ENCODE results near the gene AKR1B15.

DNA sequence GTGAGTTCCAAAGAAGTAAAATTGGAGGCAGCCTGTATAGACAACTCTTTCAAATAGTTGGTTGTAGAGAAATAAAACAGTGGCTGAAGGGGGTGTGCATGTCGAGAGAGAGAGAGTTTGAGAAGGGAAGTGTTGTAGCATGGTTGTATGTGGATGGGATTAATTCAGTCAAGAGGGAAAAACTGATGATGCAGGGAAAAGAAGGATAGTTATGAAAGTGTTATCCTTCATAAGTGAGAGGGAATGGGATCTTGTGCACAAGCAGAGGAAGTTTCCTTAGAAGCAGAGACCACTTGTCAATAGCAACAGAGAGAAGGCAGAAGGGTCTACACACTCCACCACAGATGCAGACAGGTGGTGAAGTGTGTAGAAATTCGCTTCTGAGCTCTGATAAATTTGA lies 67.7 kb downstream of the AKR1B15 start:
- TF ChIP-seq, protein P1, sequence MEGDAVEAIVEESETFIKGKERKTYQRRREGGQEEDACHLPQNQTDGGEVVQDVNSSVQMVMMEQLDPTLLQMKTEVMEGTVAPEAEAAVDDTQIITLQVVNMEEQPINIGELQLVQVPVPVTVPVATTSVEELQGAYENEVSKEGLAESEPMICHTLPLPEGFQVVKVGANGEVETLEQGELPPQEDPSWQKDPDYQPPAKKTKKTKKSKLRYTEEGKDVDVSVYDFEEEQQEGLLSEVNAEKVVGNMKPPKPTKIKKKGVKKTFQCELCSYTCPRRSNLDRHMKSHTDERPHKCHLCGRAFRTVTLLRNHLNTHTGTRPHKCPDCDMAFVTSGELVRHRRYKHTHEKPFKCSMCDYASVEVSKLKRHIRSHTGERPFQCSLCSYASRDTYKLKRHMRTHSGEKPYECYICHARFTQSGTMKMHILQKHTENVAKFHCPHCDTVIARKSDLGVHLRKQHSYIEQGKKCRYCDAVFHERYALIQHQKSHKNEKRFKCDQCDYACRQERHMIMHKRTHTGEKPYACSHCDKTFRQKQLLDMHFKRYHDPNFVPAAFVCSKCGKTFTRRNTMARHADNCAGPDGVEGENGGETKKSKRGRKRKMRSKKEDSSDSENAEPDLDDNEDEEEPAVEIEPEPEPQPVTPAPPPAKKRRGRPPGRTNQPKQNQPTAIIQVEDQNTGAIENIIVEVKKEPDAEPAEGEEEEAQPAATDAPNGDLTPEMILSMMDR (IDR thresholded peaks at IDR 0.05) = no peak
- no peak for TF ChIP-seq POLR2A (IDR thresholded peaks at IDR 0.05)
